NCI-H2227 (cell line): ENCODE results near the gene ARHGAP32.
A peak's percentile ranks its signal among the peaks of the same experiment; 100 is the strongest.
"Not testable (repeated sequence)": the region's sequence is repeated elsewhere in the genome, so short reads cannot be mapped to it uniquely, and the experiment has no call there.

Experiments
- DNase-seq: peaks from one replicate; lab custom pipeline; 2025; ENCODE audit not compliant: unreplicated experiment; lab: John Stamatoyannopoulos, UW

ARHGAP32 gene

DNA sequence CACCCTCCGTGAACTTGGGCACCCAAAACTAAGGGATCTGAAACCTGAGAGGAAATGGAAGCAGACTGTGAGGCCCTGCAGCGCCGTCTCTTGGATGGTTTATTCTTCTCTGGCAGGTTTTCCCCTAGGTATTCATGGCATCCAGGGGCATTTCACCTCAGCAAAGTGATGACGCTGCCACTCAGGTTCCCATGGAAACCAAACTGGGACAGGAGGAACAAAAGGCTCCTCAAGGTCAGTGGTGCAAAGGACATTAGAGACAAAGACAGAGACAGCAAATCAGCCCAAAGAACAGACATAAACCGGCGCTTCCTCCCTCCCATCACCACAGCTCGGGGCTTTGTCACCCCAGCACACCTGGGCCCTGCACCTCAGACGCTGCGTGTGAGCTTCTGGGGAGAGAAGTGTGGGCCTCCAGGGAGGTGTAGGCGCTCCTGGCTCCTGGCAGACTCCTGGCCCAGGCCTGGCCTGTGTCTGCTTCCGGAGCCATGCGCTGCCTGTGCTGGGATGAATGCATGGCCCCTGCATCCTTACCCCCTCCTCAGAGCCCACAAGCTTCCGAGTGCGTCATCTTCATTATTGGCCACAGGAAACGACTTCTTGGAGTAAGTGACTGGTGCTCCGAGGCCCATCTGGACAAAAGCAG is 255.4 kb downstream of the ARHGAP32 start:
- peak; percentile 25 for DNase-seq

DNA sequence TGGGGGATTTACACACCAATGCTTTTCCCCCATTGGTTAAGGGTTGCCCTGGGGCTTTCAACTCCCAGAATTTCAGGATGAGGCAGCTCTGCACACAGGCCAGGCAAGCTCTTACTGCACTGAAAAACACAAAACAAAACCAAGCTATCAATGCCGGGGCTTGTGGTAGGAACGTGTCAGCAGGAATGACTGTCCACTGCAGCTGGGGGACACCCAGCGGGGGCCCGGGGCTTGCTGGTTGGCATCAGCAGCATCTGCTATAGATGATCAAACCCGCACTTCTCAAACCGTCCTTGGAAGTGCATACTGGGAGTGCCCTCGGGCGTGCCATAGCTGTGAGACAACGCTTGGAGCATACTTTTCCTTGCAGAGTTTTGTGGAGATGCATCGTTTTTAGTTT is 257.2 kb downstream of the ARHGAP32 start:
- no peak for DNase-seq

DNA sequence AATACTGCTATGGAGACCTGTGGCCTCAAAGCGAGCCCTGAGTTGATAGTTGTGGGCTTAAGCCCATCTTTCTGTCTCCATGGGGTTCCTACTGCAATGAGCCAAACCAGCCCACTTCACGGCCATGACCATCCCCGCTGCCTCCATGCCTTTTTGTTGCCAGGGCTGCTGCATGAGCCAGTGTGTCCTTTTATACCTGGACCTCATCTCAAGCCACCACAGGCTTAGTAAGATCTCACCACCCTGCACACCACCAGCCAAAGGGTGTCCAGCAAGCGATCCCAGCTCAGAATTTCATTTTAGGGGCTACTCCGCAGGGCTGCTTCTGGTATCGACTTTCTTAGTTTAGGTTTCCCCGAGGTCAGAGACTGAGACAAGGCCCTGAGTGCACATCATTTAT is 257.8 kb downstream of the ARHGAP32 start:
- DNase-seq, result no peak

- no peak for DNase-seq
Observed at GRCh38 chr11:128933481-128934178, 258.5 kb downstream of the ARHGAP32 start.

GRCh38 chr11:128931668-128932067 is 260.5 kb downstream of the ARHGAP32 start:
- DNase-seq, result no peak

DNA sequence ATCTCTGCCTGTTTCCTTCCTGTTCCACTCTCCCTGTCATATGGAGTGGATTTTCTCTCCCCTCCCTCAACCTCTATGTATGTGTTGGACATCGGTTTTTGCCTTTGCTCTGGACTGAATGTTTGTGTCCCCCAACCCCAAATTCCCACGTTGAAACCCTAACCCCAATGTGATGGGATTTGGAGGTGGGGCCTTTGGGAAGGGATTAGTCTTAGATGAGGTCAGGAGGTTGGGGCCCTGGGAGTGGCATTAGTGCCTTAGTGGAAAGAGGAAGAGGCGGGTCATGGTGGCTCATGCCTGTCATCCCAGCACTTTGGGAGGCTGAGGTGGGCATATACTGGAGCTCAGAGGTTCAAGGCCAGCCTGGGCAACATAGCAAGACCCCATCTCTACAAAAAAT is 261.1 kb downstream of the ARHGAP32 start:
- no peak for DNase-seq

DNA sequence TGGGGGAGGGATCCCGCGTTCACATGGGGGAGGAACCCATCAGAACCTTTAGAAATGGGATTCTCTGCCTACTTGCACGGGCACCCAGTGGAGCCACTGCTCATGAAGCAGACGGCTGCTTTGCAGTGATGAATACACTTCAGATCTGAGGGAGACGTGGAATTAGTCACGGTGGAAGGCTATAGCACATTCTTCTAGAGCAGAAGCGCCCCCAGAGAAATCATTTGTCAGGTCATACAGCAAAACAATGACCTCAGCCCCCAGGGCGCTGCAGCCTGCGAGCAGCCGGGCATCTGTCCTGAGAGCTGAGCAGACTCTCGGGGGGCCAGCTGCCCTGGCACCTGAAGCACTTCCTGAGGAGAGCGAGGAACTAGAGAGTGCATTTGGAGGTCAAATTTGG is 262.1 kb downstream of the ARHGAP32 start:
- DNase-seq, result no peak

- no peak for DNase-seq
Observed at GRCh38 chr11:128929468-128929867, 262.7 kb downstream of the ARHGAP32 start.

- no peak for DNase-seq
Observed at GRCh38 chr11:128928400-128928799, 263.7 kb downstream of the ARHGAP32 start.

- DNase-seq, result no peak
Observed at GRCh38 chr11:128927683-128928336, 264.3 kb downstream of the ARHGAP32 start.

DNA sequence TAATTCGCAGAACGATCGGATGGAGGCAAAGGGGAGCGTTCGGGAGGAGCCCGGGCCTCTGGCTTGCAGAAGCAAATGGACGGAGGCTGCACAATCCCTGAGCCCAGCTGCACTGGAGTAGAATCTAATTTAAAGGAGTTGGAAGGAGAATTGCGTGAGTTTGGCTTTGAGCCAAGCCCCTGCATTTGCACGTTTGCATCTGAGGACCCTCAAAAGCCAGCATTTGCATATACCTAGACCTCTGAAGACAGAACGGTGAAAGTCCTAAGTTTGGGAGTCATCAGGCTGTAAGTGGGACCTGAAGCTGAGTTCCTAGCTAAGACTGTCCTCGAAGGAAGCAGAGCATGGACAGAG is 265.0 kb downstream of the ARHGAP32 start:
- no peak for DNase-seq

DNA sequence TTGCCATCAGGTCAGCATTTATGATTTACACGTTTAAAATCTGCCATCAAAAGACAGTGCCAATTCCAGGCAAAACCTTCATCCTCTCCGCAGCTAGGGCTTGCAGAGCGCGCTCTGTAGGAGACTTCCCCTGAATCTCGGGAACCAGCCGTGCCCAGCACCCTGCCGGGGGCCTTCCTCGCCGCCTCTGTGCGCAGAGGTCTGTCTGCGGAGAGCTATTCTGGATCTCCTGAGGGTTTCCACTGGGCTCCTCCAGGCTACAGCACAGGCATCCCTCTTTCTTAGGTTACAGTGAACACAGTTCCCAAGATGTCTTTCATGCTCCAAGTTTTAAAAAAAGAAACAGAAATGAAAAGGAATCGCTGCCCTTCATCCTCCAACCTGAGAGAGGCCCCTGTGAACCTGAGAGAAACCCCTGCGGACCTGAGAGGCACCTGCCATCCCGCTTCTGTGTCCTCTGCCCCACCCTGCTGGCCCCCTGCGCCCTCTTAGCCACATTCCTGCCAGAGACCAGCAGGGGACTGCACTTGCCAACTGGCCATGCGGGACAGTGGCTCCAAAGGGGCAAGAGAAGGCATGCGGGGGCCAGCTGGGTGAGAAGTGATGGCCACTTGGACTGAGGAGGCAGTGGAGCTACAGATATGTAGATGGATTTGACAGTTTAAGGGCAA is 265.6 kb downstream of the ARHGAP32 start:
- DNase-seq, result no peak

DNA sequence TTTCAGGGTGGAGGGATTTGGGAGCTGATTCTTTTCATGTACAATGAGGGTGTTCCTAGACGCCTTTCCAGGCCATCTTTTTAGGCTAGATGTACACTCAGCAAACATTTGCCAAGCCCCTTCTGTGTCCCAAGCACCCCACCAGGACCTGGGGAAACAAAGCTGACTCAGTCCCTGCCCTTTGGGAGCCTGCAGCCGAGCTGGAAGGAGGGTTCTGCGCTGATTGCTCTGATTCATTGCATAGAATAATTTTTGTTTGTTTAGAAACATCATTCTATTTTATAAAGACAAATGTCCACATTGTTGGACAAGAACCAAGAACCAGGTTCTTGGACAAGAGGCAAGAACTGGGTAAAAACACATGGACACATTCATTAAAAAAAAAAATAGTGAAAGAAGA is 266.1 kb downstream of the ARHGAP32 start:
- DNase-seq, result no peak

GRCh38 chr11:128925250-128925600 is 266.9 kb downstream of the ARHGAP32 start:
- no peak for DNase-seq

GRCh38 chr11:128924510-128925249 is 267.4 kb downstream of the ARHGAP32 start:
- no peak for DNase-seq

GRCh38 chr11:128924104-128924503 is 268.0 kb downstream of the ARHGAP32 start:
- no peak for DNase-seq

DNA sequence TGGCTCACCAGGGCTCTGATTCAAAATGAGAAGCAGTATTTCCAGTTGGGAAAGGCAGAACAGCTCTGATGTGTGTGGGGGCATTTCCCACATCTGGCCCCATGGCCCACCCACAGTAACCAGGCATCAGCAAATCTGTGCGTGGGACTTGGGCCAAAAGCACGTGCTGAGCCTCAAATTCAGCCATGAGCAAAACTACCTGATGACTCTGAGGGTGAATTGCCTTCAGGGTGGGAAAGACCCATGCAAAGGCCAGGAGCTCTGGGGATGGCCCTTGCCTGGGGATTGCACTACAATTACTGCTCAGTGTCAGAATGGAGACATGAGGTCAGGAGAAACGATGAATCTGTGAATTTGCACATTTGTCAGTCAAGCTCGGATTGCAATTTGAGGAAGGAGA is 270.3 kb downstream of the ARHGAP32 start:
- no peak for DNase-seq

DNA sequence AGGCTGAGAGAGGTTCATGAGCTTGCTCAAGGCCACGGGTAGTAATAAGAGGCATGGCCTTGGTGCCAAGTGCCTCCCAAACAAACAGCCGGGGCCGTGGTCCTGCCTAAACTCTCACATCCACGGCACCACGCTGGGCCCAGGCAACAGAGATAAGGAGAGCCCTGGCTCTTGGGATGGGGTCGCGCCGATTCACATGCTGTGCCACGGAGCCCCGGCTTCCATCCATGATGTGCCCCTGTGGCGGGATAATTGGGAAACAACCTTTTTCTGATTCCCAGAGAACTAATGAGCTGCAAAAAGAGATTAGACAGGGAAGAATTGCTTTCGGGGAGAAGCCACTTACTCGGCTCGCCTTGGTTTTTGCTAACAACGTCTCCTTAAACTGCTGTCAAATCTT is 271.5 kb downstream of the ARHGAP32 start:
- DNase-seq, result no peak

GRCh38 chr11:128919635-128920034 is 272.5 kb downstream of the ARHGAP32 start:
- DNase-seq, result not testable (repeated sequence)

DNA sequence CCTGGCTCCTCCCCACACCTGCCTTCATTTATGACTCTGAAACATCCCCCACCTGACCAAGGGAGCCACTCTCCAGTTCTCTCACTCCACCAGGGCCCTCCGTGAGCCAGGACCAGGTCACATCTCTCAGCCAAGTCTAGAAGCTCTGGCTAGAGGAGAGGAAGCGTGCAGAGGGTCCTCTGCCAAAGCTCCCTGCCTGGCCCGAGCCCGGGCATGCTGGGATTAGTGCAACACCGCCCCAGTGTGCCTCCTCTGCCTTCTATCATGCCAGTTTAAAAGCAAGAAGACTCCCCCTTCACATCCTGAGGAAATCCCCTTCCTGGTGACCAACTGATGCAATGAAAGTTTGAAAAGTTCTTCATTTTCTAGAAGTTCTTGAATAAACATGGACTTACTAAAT is 272.9 kb downstream of the ARHGAP32 start:
- no peak for DNase-seq

DNA sequence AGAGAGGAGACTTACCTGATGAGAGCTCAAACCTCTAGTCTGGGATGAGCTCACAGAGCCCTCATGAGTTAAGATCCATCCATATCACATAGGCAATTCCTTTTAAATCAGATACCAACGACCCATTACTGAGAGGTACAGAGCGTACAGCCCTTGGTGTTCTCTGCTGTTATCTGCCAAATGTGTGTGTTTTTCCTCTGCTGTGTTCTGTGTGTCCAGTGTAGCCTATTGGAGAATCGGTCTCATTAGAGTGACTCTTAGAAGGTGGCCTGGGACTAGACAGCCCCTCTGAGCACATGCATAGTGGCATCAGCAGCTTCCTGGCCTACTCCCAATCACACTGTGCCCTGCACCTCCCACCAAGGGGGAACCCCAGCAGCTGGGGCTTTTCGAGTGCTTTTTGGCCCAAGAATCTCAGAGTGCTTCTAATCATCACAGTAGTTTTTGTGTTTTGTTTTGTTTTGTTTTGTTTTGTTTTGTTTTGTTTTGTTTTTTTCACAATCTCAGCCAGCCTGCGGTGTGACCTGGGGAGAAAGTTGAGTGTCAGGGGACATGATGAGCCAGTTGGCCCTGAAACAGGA is 274.9 kb downstream of the ARHGAP32 start:
- DNase-seq, result no peak
